ENCODE results near the gene TRIP6.

GRCh38 chr7:100847360-100847759 is 19.8 kb upstream of the TRIP6 start:
- TF ChIP-seq EZH2 (IDR thresholded peaks at IDR 0.05; ENCODE audit: borderline replicate concordance, low read depth, low read length, poor library complexity, severe bottlenecking) (no peak), CTCF (conservative IDR thresholded peaks at IDR 0.05; ENCODE audit: low read depth, low read length) (no peak)
